ENCODE results near the gene BAD. TPM values are rescaled to one million over a fixed set of nuclear protein-coding genes. Genes with fewer than 3 reads are reported as not detected.

The BAD gene
- total and polyA plus RNA-seq, 10 of the 15 experiments (the other 5 are each of a cell fraction or from before 2014, with no cell fraction given) = 1.5 to 67.2 (median 39.6) TPM

GRCh38 chr11:64284048-64284961 lies at the start of gene BAD (continued):
- TF ChIP-seq E2F4 (IDR thresholded peaks at IDR 0.05; ENCODE audit: low read depth, low read length) (no peak), MYC (IDR thresholded peaks at IDR 0.05; ENCODE audit: insufficient read depth, insufficient read length, insufficient replicate concordance, low read length, severe bottlenecking) (no peak), STAT3 (IDR thresholded peaks at IDR 0.05; ENCODE audit: low read depth, low read length) (no peak), SMAD1 (IDR thresholded peaks at IDR 0.05; ENCODE audit: low read depth, partially characterized antibody) (no peak), SREBF2 (IDR thresholded peaks at IDR 0.05; ENCODE audit: low read length) (peak; percentile 8; the same call in 1 of the 2 replicates), TARDBP (IDR thresholded peaks at IDR 0.05; ENCODE audit: borderline replicate concordance) (no peak), ZNF207 (IDR thresholded peaks at IDR 0.05; ENCODE audit: borderline replicate concordance) (no peak), RCOR1 (conservative IDR thresholded peaks at IDR 0.05; ENCODE audit: low read depth, low read length) (no peak), RFX5 (IDR thresholded peaks at IDR 0.05; ENCODE audit: low read depth, low read length) (no peak), RBBP5 (conservative IDR thresholded peaks at IDR 0.05) (no peak), YY1 (IDR thresholded peaks at IDR 0.05; ENCODE audit: low read depth, low read length) (no peak), ASH2L (IDR thresholded peaks at IDR 0.05; ENCODE audit: borderline replicate concordance, low read depth) (no peak), SPI1 (IDR thresholded peaks at IDR 0.05; ENCODE audit: borderline replicate concordance, insufficient read depth, low read depth, low read length) (no peak)
- TF ChIP-seq, protein P1, sequence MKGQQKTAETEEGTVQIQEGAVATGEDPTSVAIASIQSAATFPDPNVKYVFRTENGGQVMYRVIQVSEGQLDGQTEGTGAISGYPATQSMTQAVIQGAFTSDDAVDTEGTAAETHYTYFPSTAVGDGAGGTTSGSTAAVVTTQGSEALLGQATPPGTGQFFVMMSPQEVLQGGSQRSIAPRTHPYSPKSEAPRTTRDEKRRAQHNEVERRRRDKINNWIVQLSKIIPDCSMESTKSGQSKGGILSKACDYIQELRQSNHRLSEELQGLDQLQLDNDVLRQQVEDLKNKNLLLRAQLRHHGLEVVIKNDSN (IDR thresholded peaks at IDR 0.05; ENCODE audit: borderline replicate concordance, extremely low read length, insufficient read depth, low read depth, low read length) = no peak
- TF ChIP-seq, protein P2, sequence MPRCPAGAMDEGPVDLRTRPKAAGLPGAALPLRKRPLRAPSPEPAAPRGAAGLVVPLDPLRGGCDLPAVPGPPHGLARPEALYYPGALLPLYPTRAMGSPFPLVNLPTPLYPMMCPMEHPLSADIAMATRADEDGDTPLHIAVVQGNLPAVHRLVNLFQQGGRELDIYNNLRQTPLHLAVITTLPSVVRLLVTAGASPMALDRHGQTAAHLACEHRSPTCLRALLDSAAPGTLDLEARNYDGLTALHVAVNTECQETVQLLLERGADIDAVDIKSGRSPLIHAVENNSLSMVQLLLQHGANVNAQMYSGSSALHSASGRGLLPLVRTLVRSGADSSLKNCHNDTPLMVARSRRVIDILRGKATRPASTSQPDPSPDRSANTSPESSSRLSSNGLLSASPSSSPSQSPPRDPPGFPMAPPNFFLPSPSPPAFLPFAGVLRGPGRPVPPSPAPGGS (IDR thresholded peaks at IDR 0.05; ENCODE audit: borderline replicate concordance, insufficient read depth, low read depth, low read length, poor library complexity, severe bottlenecking) = no peak
- TF ChIP-seq, protein P3, sequence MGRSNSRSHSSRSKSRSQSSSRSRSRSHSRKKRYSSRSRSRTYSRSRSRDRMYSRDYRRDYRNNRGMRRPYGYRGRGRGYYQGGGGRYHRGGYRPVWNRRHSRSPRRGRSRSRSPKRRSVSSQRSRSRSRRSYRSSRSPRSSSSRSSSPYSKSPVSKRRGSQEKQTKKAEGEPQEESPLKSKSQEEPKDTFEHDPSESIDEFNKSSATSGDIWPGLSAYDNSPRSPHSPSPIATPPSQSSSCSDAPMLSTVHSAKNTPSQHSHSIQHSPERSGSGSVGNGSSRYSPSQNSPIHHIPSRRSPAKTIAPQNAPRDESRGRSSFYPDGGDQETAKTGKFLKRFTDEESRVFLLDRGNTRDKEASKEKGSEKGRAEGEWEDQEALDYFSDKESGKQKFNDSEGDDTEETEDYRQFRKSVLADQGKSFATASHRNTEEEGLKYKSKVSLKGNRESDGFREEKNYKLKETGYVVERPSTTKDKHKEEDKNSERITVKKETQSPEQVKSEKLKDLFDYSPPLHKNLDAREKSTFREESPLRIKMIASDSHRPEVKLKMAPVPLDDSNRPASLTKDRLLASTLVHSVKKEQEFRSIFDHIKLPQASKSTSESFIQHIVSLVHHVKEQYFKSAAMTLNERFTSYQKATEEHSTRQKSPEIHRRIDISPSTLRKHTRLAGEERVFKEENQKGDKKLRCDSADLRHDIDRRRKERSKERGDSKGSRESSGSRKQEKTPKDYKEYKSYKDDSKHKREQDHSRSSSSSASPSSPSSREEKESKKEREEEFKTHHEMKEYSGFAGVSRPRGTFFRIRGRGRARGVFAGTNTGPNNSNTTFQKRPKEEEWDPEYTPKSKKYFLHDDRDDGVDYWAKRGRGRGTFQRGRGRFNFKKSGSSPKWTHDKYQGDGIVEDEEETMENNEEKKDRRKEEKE (IDR thresholded peaks at IDR 0.05) = no peak
- TF ChIP-seq, protein P4, sequence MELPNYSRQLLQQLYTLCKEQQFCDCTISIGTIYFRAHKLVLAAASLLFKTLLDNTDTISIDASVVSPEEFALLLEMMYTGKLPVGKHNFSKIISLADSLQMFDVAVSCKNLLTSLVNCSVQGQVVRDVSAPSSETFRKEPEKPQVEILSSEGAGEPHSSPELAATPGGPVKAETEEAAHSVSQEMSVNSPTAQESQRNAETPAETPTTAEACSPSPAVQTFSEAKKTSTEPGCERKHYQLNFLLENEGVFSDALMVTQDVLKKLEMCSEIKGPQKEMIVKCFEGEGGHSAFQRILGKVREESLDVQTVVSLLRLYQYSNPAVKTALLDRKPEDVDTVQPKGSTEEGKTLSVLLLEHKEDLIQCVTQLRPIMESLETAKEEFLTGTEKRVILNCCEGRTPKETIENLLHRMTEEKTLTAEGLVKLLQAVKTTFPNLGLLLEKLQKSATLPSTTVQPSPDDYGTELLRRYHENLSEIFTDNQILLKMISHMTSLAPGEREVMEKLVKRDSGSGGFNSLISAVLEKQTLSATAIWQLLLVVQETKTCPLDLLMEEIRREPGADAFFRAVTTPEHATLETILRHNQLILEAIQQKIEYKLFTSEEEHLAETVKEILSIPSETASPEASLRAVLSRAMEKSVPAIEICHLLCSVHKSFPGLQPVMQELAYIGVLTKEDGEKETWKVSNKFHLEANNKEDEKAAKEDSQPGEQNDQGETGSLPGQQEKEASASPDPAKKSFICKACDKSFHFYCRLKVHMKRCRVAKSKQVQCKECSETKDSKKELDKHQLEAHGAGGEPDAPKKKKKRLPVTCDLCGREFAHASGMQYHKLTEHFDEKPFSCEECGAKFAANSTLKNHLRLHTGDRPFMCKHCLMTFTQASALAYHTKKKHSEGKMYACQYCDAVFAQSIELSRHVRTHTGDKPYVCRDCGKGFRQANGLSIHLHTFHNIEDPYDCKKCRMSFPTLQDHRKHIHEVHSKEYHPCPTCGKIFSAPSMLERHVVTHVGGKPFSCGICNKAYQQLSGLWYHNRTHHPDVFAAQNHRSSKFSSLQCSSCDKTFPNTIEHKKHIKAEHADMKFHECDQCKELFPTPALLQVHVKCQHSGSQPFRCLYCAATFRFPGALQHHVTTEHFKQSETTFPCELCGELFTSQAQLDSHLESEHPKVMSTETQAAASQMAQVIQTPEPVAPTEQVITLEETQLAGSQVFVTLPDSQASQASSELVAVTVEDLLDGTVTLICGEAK (IDR thresholded peaks at IDR 0.05; ENCODE audit: borderline replicate concordance) = peak; percentile 66; the same call in 1 of the 2 replicates
